ENCODE results near the gene FGFR3. TPM values are rescaled to one million over a fixed set of nuclear protein-coding genes. Genes with fewer than 3 reads are reported as not detected.

Gene FGFR3
- total RNA-seq, 1 donor from 2014 or later: 1.0 TPM

- TF ChIP-seq CTCF (IDR thresholded peaks at IDR 0.05; ENCODE audit: unreplicated experiment): no peak
- Mint-ChIP-seq H3K27ac (ENCODE audit: unreplicated experiment) (no peak overlapping the region), H3K4me3 (ENCODE audit: unreplicated experiment) (no peak overlapping the region), H3K27me3 (ENCODE audit: unreplicated experiment) (peaks cover 28% of the 10 kb centered on the region), H3K9me3 (ENCODE audit: unreplicated experiment) (no peaks in the 10 kb centered on the region), H3K4me1 (ENCODE audit: unreplicated experiment) (no peaks in the 10 kb centered on the region), H3K36me3 (ENCODE audit: low read depth, unreplicated experiment) (no peaks in the 10 kb centered on the region)
- DNase-seq (ENCODE audit: low spot score): no peak
Observed at GRCh38 chr4:1792158-1792831, 798 bp upstream of the FGFR3 start.

GRCh38 chr4:1793496-1793840 is 375 bp downstream of the FGFR3 start:
- Mint-ChIP-seq H3K4me1 (ENCODE audit: unreplicated experiment) (no peaks in the 10 kb centered on the region), H3K4me3 (ENCODE audit: unreplicated experiment) (no peak overlapping the region), H3K36me3 (ENCODE audit: low read depth, unreplicated experiment) (no peaks in the 10 kb centered on the region), H3K9me3 (ENCODE audit: unreplicated experiment) (no peaks in the 10 kb centered on the region), H3K27me3 (ENCODE audit: unreplicated experiment) (peaks cover 28% of the 10 kb centered on the region), H3K27ac (ENCODE audit: unreplicated experiment) (no peak overlapping the region)
- peak; percentile 31 for DNase-seq (ENCODE audit: low spot score)
- TF ChIP-seq CTCF (IDR thresholded peaks at IDR 0.05; ENCODE audit: unreplicated experiment): no peak

GRCh38 chr4:1793940-1794808 is 1.1 kb downstream of the FGFR3 start:
- DNase-seq (ENCODE audit: low spot score): no peak
- Mint-ChIP-seq H3K36me3 (ENCODE audit: low read depth, unreplicated experiment) (peaks cover 3% of the 10 kb centered on the region), H3K9me3 (ENCODE audit: unreplicated experiment) (no peaks in the 10 kb centered on the region), H3K27ac (ENCODE audit: unreplicated experiment) (no peak overlapping the region), H3K27me3 (ENCODE audit: unreplicated experiment) (peaks cover 30% of the 10 kb centered on the region), H3K4me1 (ENCODE audit: unreplicated experiment) (no peaks in the 10 kb centered on the region), H3K4me3 (ENCODE audit: unreplicated experiment) (no peak overlapping the region)
- TF ChIP-seq CTCF (IDR thresholded peaks at IDR 0.05; ENCODE audit: unreplicated experiment): no peak

GRCh38 chr4:1794809-1795298 is 1.8 kb downstream of the FGFR3 start:
- Mint-ChIP-seq H3K4me3 (ENCODE audit: unreplicated experiment) (no peak overlapping the region), H3K36me3 (ENCODE audit: low read depth, unreplicated experiment) (peaks cover 3% of the 10 kb centered on the region), H3K9me3 (ENCODE audit: unreplicated experiment) (no peaks in the 10 kb centered on the region), H3K27ac (ENCODE audit: unreplicated experiment) (no peak overlapping the region), H3K27me3 (ENCODE audit: unreplicated experiment) (peaks cover 30% of the 10 kb centered on the region), H3K4me1 (ENCODE audit: unreplicated experiment) (no peaks in the 10 kb centered on the region)
- no peak for DNase-seq (ENCODE audit: low spot score)
- no peak for TF ChIP-seq CTCF (IDR thresholded peaks at IDR 0.05; ENCODE audit: unreplicated experiment)
